Loucy (cell line): ENCODE data around the gene RBMS3.

ENCODE experiments used
- CTCF ChIP-seq: fragments of 200-600 bp; sonication (generic); conservative IDR thresholded peaks from 2 replicates; pipeline ENCODE4 v1.5.1; 2014; ENCODE audit warnings: mild to moderate bottlenecking, antibody characterized with exemption, low read length
- EZH2phosphoT487 ChIP-seq: fragments of 200-600 bp; IDR thresholded peaks from 2 replicates; pipeline ENCODE4 v1.6.1; 2018; ENCODE audit warnings: antibody characterized with exemption, mild to moderate bottlenecking, moderate library complexity, borderline replicate concordance

- TF ChIP-seq CTCF (no peak), EZH2phosphoT487 (no peak)
These were observed 139.2 kb downstream of the RBMS3 start for GRCh38 chr3:29420106-29420505.
